Stromal cell of bone marrow (primary cell): ENCODE results near the gene TMEM63C.
"Not testable (repeated sequence)": the region's sequence is repeated elsewhere in the genome, so short reads cannot be mapped to it uniquely, and the experiment has no call there.

Experiments
- DNase-seq: peaks from one replicate; pipeline ENCODE4 v3.0.0-alpha.2; 2012; ENCODE audit warnings: low read depth

TMEM63C gene

GRCh38 chr14:77280921-77281320 lies 99.3 kb downstream of the TMEM63C start:
- DNase-seq, result not testable (repeated sequence)

GRCh38 chr14:77281852-77282410 lies 100.3 kb downstream of the TMEM63C start:
- DNase-seq, result no peak

- DNase-seq, result no peak
Measured at GRCh38 chr14:77284066-77284465, 102.5 kb downstream of the TMEM63C start.

- DNase-seq, result no peak
Measured at GRCh38 chr14:77284466-77284865, 102.9 kb downstream of the TMEM63C start.

GRCh38 chr14:77286576-77286975 lies 105.0 kb downstream of the TMEM63C start:
- DNase-seq, result no peak

GRCh38 chr14:77290705-77291104 lies 109.1 kb downstream of the TMEM63C start:
- DNase-seq, result no peak

GRCh38 chr14:77296155-77296554 lies 114.6 kb downstream of the TMEM63C start:
- DNase-seq, result no peak

GRCh38 chr14:77296906-77297305 lies 115.3 kb downstream of the TMEM63C start:
- DNase-seq, result no peak

- DNase-seq, result no peak
Measured at GRCh38 chr14:77299771-77300170, 118.2 kb downstream of the TMEM63C start.

- peak; percentile 70 for DNase-seq
Measured at GRCh38 chr14:77301103-77301502, 119.5 kb downstream of the TMEM63C start.

- DNase-seq, result no peak
Measured at GRCh38 chr14:77302926-77303325, 121.3 kb downstream of the TMEM63C start.

- peak; percentile 93 for DNase-seq
Measured at GRCh38 chr14:77303417-77304156, 122.0 kb downstream of the TMEM63C start.

- DNase-seq, result no peak
Measured at GRCh38 chr14:77305696-77306095, 124.1 kb downstream of the TMEM63C start.

- DNase-seq, result no peak
Measured at GRCh38 chr14:77306416-77306815, 124.8 kb downstream of the TMEM63C start.

GRCh38 chr14:77306851-77307496 lies 125.4 kb downstream of the TMEM63C start:
- no peak for DNase-seq
